K562 (cell line): Measurements from ENCODE around the gene ATP5PF. TPM values are rescaled to one million over a fixed set of nuclear protein-coding genes. Genes with fewer than 3 reads are reported as not detected.

Experiments
- ATAC-seq: fragments of 200-7000 bp; cut with Tn5 transposase; 3 replicates; pipeline ENCODE4 v1.9.1; 2020; ENCODE audit warnings: moderate library complexity
- BruUV-seq: library from RNA; stranded (reverse); fragments of 400-500 nt; replicated peaks from 2 replicates; lab custom pipeline; 2021; lab: Mats Ljungman, UMichigan
- CTCF ChIA-PET: fragments of 300-600 bp; formaldehyde crosslinking; extraction: SDS; loops from one replicate; lab custom pipeline; 2021; ENCODE audit warnings: low intra/inter-chr PET ratio; lab: Yijun Ruan, JAX
- POLR2A ChIA-PET: fragments of 300-600, 350-650 bp; sonication (Branson Sonifier 250); formaldehyde crosslinking; extraction: SDS; loops from one replicate; lab custom pipeline; 2021; ENCODE audit warnings: antibody characterized with exemption, inconsistent platforms; lab: Yijun Ruan, JAX
- DNase-seq, 4 experiments: peaks; one replicate each; pipeline versions ENCODE4 v3.0.0 to v3.0.0-alpha.2; 2011 to 2018; ENCODE audit warnings: low spot score in 3 of 4, mixed read lengths in 3 of 4; ENCODE audit errors: extremely low read depth in 1 of 4
- FAIRE-seq: peaks from 2 replicates; lab custom pipeline; 2011; peaks lifted over from hg19 to GRCh38; lab: Jason Lieb, UNC
- H2AFZ ChIP-seq: 2 replicates; pipeline ENCODE4 v1.6.0; 2011; ENCODE audit warnings: low read depth, low read length, control low read depth, inconsistent platforms
- H3K27ac ChIP-seq: fragments of 200-600 bp; 3 replicates; pipeline ENCODE4 v1.8.0; 2011; ENCODE audit warnings: low read depth, mild to moderate bottlenecking, control low read depth, inconsistent platforms, low read length, moderate library complexity, mixed read lengths; ENCODE audit errors: extremely low read depth
- H3K27me3 ChIP-seq, 2 experiments: fragments of 300-600 bp in 1 of 2; 2 replicates in 1 of 2; 3 replicates in 1 of 2; pipeline versions ENCODE4 v1.6.0 to v1.8.0; 2011; ENCODE audit warnings: inconsistent platforms in 2 of 2, low read length in 2 of 2, mild to moderate bottlenecking in 1 of 2, mixed read lengths in 1 of 2, moderate library complexity in 1 of 2; ENCODE audit not compliant: control insufficient read depth in 2 of 2, insufficient read depth in 2 of 2
- H3K36me3 ChIP-seq: fragments of 300-600 bp; 3 replicates; pipeline ENCODE4 v1.8.0; 2011; ENCODE audit warnings: mild to moderate bottlenecking, low read length, inconsistent platforms; ENCODE audit not compliant: control insufficient read depth, insufficient read depth
- H3K4me1 ChIP-seq, 2 experiments: fragments of 200-600 bp in 1 of 2; replicated peaks in 1 of 2; 2 replicates in 1 of 2; 3 replicates in 1 of 2; pipeline versions ENCODE4 v1.5.1 to v1.8.0; 2011; ENCODE audit warnings: inconsistent platforms in 2 of 2, low read length in 2 of 2, mild to moderate bottlenecking in 1 of 2, mixed read lengths in 1 of 2, moderate library complexity in 1 of 2; ENCODE audit not compliant: control insufficient read depth in 2 of 2, insufficient read depth in 2 of 2
- H3K4me2 ChIP-seq: 2 replicates; pipeline ENCODE4 v1.6.1; 2011; ENCODE audit warnings: low read length, control low read depth, inconsistent platforms, mixed read lengths; ENCODE audit not compliant: insufficient read depth
- H3K4me3 ChIP-seq: fragments of 200-600 bp; sonication (generic), shearing (Covaris generic); 2 replicates; pipeline ENCODE4 v1.5.1; 2016; ENCODE audit warnings: control low read depth, inconsistent platforms
- H3K79me2 ChIP-seq: fragments of 200-600 bp; 3 replicates; pipeline ENCODE4 v1.8.0; 2011; ENCODE audit warnings: low read length, inconsistent platforms; ENCODE audit not compliant: control insufficient read depth, insufficient read depth
- H3K9ac ChIP-seq, 2 experiments: 2 replicates each; pipeline versions ENCODE4 v1.6.0 to v1.6.1; 2011; ENCODE audit warnings: low read depth in 2 of 2, low read length in 2 of 2, control low read depth in 1 of 2, inconsistent platforms in 1 of 2, mild to moderate bottlenecking in 1 of 2, mixed read lengths in 1 of 2; ENCODE audit not compliant: insufficient read depth in 1 of 2
- H3K9me1 ChIP-seq: one replicate; pipeline ENCODE4 v1.6.0; 2011; ENCODE audit warnings: inconsistent platforms, mild to moderate bottlenecking, low read length, moderate library complexity; ENCODE audit not compliant: control insufficient read depth, insufficient read depth
- H3K9me3 ChIP-seq: replicated peaks from 2 replicates; pipeline ENCODE4 v1.5.1; 2011; ENCODE audit warnings: low read depth, low read length, inconsistent platforms; ENCODE audit not compliant: control insufficient read depth, insufficient read depth
- H4K20me1 ChIP-seq: replicated peaks from 2 replicates; pipeline ENCODE4 v1.6.1; 2011; ENCODE audit warnings: low read length, inconsistent platforms, mixed read lengths; ENCODE audit not compliant: control insufficient read depth, insufficient read depth
- ATF3 ChIP-seq, 2 experiments: fragments of 450-650 bp in 1 of 2; sonication (generic) in 1 of 2; formaldehyde crosslinking in 1 of 2; IDR thresholded peaks in 1 of 2; conservative IDR thresholded peaks in 1 of 2; 2 replicates each; pipeline versions ENCODE4 v1.6.1 to v1.8.1; 2016 to 2023; ENCODE audit warnings: mild to moderate bottlenecking in 2 of 2, moderate library complexity in 2 of 2, inconsistent platforms in 1 of 2, missing genetic modification reagents in 1 of 2
- E2F4 ChIP-seq: sonication (generic); formaldehyde crosslinking; IDR thresholded peaks from 2 replicates; pipeline ENCODE4 v1.8.0; 2022; ENCODE audit warnings: mild to moderate bottlenecking, low read depth, missing genetic modification reagents
- KDM2B ChIP-seq: fragments of 250-450 bp; sonication (Bioruptor Pico); IDR thresholded peaks from 2 replicates; pipeline ENCODE4 v1.8.0; 2021; ENCODE audit warnings: mild to moderate bottlenecking, moderate library complexity
- POLR2AphosphoS2 ChIP-seq: IDR thresholded peaks from 2 replicates; pipeline ENCODE4 v1.6.1; 2012; ENCODE audit warnings: low read length, improper control_type of control experiment
- PYGO2 ChIP-seq: fragments of 450-650 bp; IDR thresholded peaks from 2 replicates; pipeline ENCODE4 v1.6.1; 2016; ENCODE audit warnings: mild to moderate bottlenecking, missing genetic modification characterization, moderate library complexity, missing compliant biosample characterization
- SLC30A9 ChIP-seq: fragments of 250-450 bp; sonication (Bioruptor Pico); IDR thresholded peaks from 2 replicates; pipeline ENCODE4 v1.8.0; 2022; ENCODE audit warnings: mild to moderate bottlenecking, moderate library complexity
- SMAD3 ChIP-seq: fragments of 450-650 bp; formaldehyde crosslinking; conservative IDR thresholded peaks from 2 replicates; pipeline ENCODE4 v1.4.0; 2020; ENCODE audit warnings: mild to moderate bottlenecking
- WHSC1 ChIP-seq: IDR thresholded peaks from one replicate; pipeline ENCODE4 v1.6.1; 2012; ENCODE audit warnings: low read length, control low read depth, inconsistent platforms
- WGBS: fragments of 100-300 bp; shearing (Covaris generic); methylation state at CpG from one replicate; pipeline ENCODE4 v1.1.6; 2016; ENCODE audit warnings: low coverage, mixed read lengths; ENCODE audit not compliant: insufficient coverage; ENCODE audit errors: missing lambda C conversion rate; 5-methylcytosine and 5-hydroxymethylcytosine counted together
- in situ Hi-C: fragments of 300-500 bp; cut with MboI; formaldehyde crosslinking; loops from 4 replicates; pipeline ENCODE4 v1.15.0; 2018; ENCODE audit warnings: inconsistent platforms, mixed read lengths
- intact Hi-C: fragments of 100-400 bp; cut with micrococcal nuclease; formaldehyde crosslinking; loops from 2 replicates; pipeline ENCODE4 v1.14.2; 2022
- polyA plus RNA-seq, 8 experiments: library from polyadenylated mRNA; depleted of rRNA in 4 of 8; stranded (reverse) in 5 of 8; unstranded in 3 of 8; fragments of >200 nt; fragmentation: Nextera tagmentation in 2 of 8; fragmentation: Illumina TruSeq in 1 of 8; extraction: Ambion mirVana in 2 of 8; extraction: Trizol in 1 of 8; gene quantifications; 2 replicates each; pipeline versions ENCODE4 v1.2.1 to v1.2.3, GENCODE V29; 2011 to 2014; ENCODE audit warnings: inconsistent platforms in 1 of 8, missing spikeins in 1 of 8
- total RNA-seq, 7 experiments: library from RNA; depleted of rRNA in 6 of 7; stranded (reverse); fragments of >200 nt in 6 of 7; fragmentation: Illumina TruSeq in 2 of 7; extraction: Trizol in 2 of 7; gene quantifications; 2 replicates each; pipeline versions ENCODE4 v1.2.1 to v1.2.3, GENCODE V29; 2011 to 2021; ENCODE audit warnings: low replicate concordance in 1 of 7

The ATP5PF gene
- total and polyA plus RNA-seq, 9 of the 15 experiments (the other 6 are each of a cell fraction or from before 2014, with no cell fraction given), result 242 to 2,488 (median 533) TPM

- H3K79me2 ChIP-seq, result no peaks in the 10 kb centered on the region
- CTCF ChIA-PET, result no interaction called here
- ATAC-seq (no peak), FAIRE-seq (no peak), DNase-seq (no peak)
- in situ Hi-C loops, result no loop called here
- BruUV-seq, result no TSS peak
- H3K27me3 ChIP-seq, result no peaks in the 10 kb centered on the region
- no peaks in the 10 kb centered on the region for H3K9me3 ChIP-seq
- no peak overlapping the region for H2AFZ ChIP-seq
- TF ChIP-seq POLR2AphosphoS2, result no peak
- no peak for TF ChIP-seq WHSC1
- TF ChIP-seq SMAD3 (CRISPR knock-in tag), result no peak
- no peak for TF ChIP-seq E2F4 (CRISPR knock-in tag)
- TF ChIP-seq PYGO2 (tag), result no peak
- TF ChIP-seq ATF3 (IDR thresholded peaks at IDR 0.05), result no peak
- TF ChIP-seq ATF3 (CRISPR knock-in tag; conservative IDR thresholded peaks at IDR 0.05), result no peak
- no peak for TF ChIP-seq KDM2B (CRISPR knock-in tag)
- TF ChIP-seq SLC30A9 (CRISPR knock-in tag), result no peak
- POLR2A ChIA-PET, result interaction anchor here (1.2 kb wide), 1 partner anchor 13 kb away, joined by 4 read pairs; no protein-coding TSS in a partner anchor
- no peak overlapping the region for H3K4me2 ChIP-seq
- no peak overlapping the region for H3K27ac ChIP-seq
- peaks cover 29% of the 10 kb centered on the region; the same call in 2 of the 3 replicates for H3K36me3 ChIP-seq
- H3K4me1 ChIP-seq, result no peaks in the 10 kb centered on the region
- H3K9ac ChIP-seq, result no peak overlapping the region
- intact Hi-C loops, result no loop called here
- no peak overlapping the region for H3K4me3 ChIP-seq
- H3K9me1 ChIP-seq, result no peaks in the 10 kb centered on the region
- no peaks in the 10 kb centered on the region for H4K20me1 ChIP-seq
- 67% methylated on average over 3 of the region's 3 CpGs for WGBS
Measured at GRCh38 chr21:25767921-25768320, 33.2 kb upstream of the ATP5PF start.
